ENCODE results near the gene FOXP2.

- TF ChIP-seq, protein P1, sequence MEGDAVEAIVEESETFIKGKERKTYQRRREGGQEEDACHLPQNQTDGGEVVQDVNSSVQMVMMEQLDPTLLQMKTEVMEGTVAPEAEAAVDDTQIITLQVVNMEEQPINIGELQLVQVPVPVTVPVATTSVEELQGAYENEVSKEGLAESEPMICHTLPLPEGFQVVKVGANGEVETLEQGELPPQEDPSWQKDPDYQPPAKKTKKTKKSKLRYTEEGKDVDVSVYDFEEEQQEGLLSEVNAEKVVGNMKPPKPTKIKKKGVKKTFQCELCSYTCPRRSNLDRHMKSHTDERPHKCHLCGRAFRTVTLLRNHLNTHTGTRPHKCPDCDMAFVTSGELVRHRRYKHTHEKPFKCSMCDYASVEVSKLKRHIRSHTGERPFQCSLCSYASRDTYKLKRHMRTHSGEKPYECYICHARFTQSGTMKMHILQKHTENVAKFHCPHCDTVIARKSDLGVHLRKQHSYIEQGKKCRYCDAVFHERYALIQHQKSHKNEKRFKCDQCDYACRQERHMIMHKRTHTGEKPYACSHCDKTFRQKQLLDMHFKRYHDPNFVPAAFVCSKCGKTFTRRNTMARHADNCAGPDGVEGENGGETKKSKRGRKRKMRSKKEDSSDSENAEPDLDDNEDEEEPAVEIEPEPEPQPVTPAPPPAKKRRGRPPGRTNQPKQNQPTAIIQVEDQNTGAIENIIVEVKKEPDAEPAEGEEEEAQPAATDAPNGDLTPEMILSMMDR (conservative IDR thresholded peaks at IDR 0.05; ENCODE audit: low read length), result no peak
- no peak for TF ChIP-seq EZH2phosphoT487 (IDR thresholded peaks at IDR 0.05; ENCODE audit: borderline replicate concordance)
Observed at GRCh38 chr7:114531326-114531725, 116.7 kb downstream of the FOXP2 start.

Data from Loucy (cell line).